Measurements from ENCODE around the gene CHMP4A. TPM values are rescaled to one million over a fixed set of nuclear protein-coding genes. Genes with fewer than 3 reads are reported as not detected.

The CHMP4A gene
- total RNA-seq, 1 donor from 2014 or later, result 32.2 TPM

- TF ChIP-seq EZH2 (IDR thresholded peaks at IDR 0.05; ENCODE audit: insufficient read depth, low read length) (no peak), CTCF (IDR thresholded peaks at IDR 0.05; ENCODE audit: insufficient read depth, low read depth, low read length) (no peak)
- H3K4me1 Mint-ChIP-seq (ENCODE audit: low read depth, unreplicated experiment), result peaks cover 27% of the 10 kb centered on the region
- H3K36me3 Mint-ChIP-seq (ENCODE audit: low read depth, unreplicated experiment), result peaks cover 25% of the 10 kb centered on the region
- DNase-seq (ENCODE audit: low read depth), result no peak
- Histone ChIP-seq H4K20me1 (ENCODE audit: insufficient read depth, low read length) (peaks cover 3% of the 10 kb centered on the region), H3K4me3 (ENCODE audit: insufficient read depth, low read depth, low read length) (peak overlapping the region; percentile 93), H3K4me2 (ENCODE audit: low read length) (peak overlapping the region; percentile 96), H3K79me2 (ENCODE audit: insufficient read depth, low read length) (peaks cover 74% of the 10 kb centered on the region), H3K4me1 (ENCODE audit: insufficient read depth, low read length) (peaks cover 13% of the 10 kb centered on the region), H3K27me3 (ENCODE audit: insufficient read depth, low read length) (no peaks in the 10 kb centered on the region), H3K27ac (ENCODE audit: low read depth, low read length) (peak overlapping the region; percentile 94), H2AFZ (ENCODE audit: low read depth, low read length) (no peak overlapping the region), H3K9ac (ENCODE audit: low read length) (peak overlapping the region; percentile 90), H3K36me3 (ENCODE audit: insufficient read depth, low read length) (peaks cover 26% of the 10 kb centered on the region), H3K9me3 (ENCODE audit: insufficient read depth, low read depth, low read length) (no peaks in the 10 kb centered on the region)
- no peaks in the 10 kb centered on the region for H3K9me3 Mint-ChIP-seq (ENCODE audit: unreplicated experiment)
- FAIRE-seq, result no peak
- no peaks in the 10 kb centered on the region for H3K27me3 Mint-ChIP-seq (ENCODE audit: low read depth, unreplicated experiment)
- peak overlapping the region; percentile 94 for H3K4me3 Mint-ChIP-seq (ENCODE audit: unreplicated experiment)
- H3K27ac Mint-ChIP-seq (ENCODE audit: unreplicated experiment), result peak overlapping the region; percentile 92
These were observed 20.2 kb upstream of the CHMP4A start for GRCh38 chr14:24233538-24233866.

- H2AFZ ChIP-seq (ENCODE audit: low read depth, low read length), result peak within 1 kb of the TSS; percentile 98
- DNase-seq (ENCODE audit: low read depth), result no peak
- H3K36me3 ChIP-seq (ENCODE audit: insufficient read depth, low read length), result peaks cover 21% of the 10 kb centered on the region
- H3K4me2 ChIP-seq (ENCODE audit: low read length), result peak within 1 kb of the TSS; percentile 96
- no peaks in the 10 kb centered on the region for H3K27me3 Mint-ChIP-seq (ENCODE audit: low read depth, unreplicated experiment)
- peak within 1 kb of the TSS; percentile 94 for H3K27ac ChIP-seq (ENCODE audit: low read depth, low read length)
- peaks cover 78% of the 10 kb centered on the region for H3K79me2 ChIP-seq (ENCODE audit: insufficient read depth, low read length)
- H3K9ac ChIP-seq (ENCODE audit: low read length), result peak within 1 kb of the TSS; percentile 90
- H3K9me3 ChIP-seq (ENCODE audit: insufficient read depth, low read depth, low read length), result no peaks in the 10 kb centered on the region
- H3K4me3 ChIP-seq (ENCODE audit: insufficient read depth, low read depth, low read length), result peak within 1 kb of the TSS; percentile 93
- H4K20me1 ChIP-seq (ENCODE audit: insufficient read depth, low read length), result peaks cover 3% of the 10 kb centered on the region
- peaks cover 22% of the 10 kb centered on the region for H3K4me1 Mint-ChIP-seq (ENCODE audit: low read depth, unreplicated experiment)
- TF ChIP-seq EZH2 (IDR thresholded peaks at IDR 0.05; ENCODE audit: insufficient read depth, low read length) (no peak), CTCF (IDR thresholded peaks at IDR 0.05; ENCODE audit: insufficient read depth, low read depth, low read length) (no peak)
- peaks cover 13% of the 10 kb centered on the region for H3K4me1 ChIP-seq (ENCODE audit: insufficient read depth, low read length)
- peaks cover 19% of the 10 kb centered on the region for H3K36me3 Mint-ChIP-seq (ENCODE audit: low read depth, unreplicated experiment)
- H3K27ac Mint-ChIP-seq (ENCODE audit: unreplicated experiment), result peak within 1 kb of the TSS; percentile 92
- FAIRE-seq, result no peak
- peak within 1 kb of the TSS; percentile 94 for H3K4me3 Mint-ChIP-seq (ENCODE audit: unreplicated experiment)
- no peaks in the 10 kb centered on the region for H3K27me3 ChIP-seq (ENCODE audit: insufficient read depth, low read length)
- H3K9me3 Mint-ChIP-seq (ENCODE audit: unreplicated experiment), result no peaks in the 10 kb centered on the region
These were observed 19.6 kb upstream of the CHMP4A start, which contains the start of gene GMPR2 for GRCh38 chr14:24232645-24233537. Gene GMPR2, plus strand, starts transcription at chr14:24232929. Its CDS starts 325 bp downstream, at chr14:24233254.

Data from astrocyte (in vitro differentiated cells and primary cell).